GM10847 (cell line): Measurements from ENCODE around the gene PPP1R14B.

ENCODE experiments used
- POLR2A ChIP-seq: IDR thresholded peaks from 2 replicates; pipeline ENCODE4 v1.6.1; 2011; ENCODE audit not compliant: insufficient read length; ENCODE audit errors: extremely low read depth

The PPP1R14B gene

DNA sequence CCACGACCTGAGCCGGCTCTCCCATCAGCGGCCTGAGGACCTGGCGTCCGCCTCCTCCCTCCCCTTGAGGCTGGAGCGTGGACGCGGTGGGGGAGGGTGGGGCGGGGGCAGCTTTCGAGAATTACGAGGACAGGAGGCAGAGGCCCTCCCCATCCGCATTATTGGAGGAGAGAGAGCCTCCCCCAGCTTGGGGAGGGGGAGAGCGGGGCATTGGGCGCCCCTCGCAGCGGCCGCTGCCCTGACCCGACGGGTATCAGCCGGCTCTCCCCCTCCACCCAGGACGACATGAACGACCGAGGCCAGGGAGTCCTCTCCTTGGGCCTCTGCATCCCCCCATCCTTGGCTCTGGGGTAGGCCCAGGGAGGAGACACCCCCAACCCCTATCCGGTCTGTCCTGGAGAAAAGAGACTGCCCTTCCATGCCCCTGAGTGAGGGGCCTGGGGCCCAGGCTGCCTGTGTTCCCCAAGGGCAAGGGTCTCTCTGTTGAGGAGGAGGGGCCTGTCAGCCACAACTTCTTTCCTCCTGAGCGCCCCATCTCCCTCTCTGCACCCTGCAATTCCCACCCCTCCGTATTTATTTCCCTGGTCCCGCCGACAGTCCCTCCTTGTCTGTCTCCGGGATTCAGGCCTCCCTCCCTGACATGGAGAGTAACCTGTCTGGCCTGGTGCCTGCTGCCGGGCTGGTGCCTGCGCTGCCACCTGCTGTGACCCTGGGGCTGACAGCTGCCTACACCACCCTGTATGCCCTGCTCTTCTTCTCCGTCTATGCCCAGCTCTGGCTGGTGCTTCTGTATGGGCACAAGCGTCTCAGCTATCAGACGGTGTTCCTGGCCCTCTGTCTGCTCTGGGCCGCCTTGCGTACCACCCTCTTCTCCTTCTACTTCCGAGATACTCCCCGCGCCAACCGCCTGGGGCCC, 39.4 kb upstream of the PPP1R14B start:
- no peak for TF ChIP-seq POLR2A

DNA sequence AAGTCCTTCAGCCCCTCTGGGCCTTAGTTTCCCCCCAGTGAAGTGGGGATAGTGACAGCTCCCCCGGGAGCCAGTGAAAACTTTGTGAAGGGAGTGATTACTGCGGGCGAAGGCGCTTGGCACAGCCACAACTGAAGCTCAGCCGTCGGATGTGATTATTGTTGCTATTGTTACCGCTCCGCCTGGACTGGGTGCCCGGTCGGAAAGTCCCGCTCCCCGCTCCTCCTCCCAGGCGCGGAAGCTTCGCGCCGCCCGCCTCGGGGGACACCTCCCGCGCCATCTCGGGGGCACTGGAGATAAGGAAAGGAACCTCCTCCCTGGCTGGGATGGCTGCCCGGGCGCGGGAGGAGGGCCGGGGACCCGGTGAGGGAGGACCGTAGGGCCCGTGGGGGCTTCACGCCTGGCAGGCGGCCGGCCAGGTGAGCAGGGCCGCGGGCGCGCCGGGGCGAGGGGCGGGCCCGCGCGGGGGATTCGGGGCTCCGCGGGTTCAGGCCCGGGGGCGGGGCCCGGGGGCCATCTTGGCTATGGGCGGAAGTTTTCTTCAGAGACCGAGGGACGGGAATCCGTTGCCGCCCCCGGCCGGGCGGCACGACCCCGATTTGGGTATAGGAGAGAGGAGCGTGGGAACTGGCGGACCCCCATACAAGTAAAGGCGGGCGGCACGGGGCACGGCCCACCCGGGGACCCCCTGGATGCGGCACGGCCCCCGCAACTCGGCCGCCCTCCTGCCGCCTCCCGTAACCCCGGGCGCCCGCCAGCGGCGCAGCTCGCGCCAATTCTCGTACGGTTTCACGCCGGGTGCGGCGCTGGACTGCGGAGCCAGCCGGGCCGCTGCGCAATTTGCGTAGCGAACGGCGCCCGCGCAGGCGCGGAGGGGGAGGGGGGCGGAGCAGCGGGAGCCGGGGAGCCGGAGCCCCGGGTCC, 38.5 kb upstream of the PPP1R14B start, which contains the start of gene GPR137:
Gene GPR137, plus strand, starts transcription at position 887 of the 923 bp plus-strand sequence. CDS start 677 bp downstream, outside the sequence.
- TF ChIP-seq POLR2A, result no peak

- peak; percentile 38 for TF ChIP-seq POLR2A
These were observed 37.6 kb upstream of the PPP1R14B start, which contains the start of gene BAD for GRCh38 chr11:64284048-64284961. BAD (minus strand) TSS chr11:64284665; CDS start chr11:64284368, 297 bp downstream.

DNA sequence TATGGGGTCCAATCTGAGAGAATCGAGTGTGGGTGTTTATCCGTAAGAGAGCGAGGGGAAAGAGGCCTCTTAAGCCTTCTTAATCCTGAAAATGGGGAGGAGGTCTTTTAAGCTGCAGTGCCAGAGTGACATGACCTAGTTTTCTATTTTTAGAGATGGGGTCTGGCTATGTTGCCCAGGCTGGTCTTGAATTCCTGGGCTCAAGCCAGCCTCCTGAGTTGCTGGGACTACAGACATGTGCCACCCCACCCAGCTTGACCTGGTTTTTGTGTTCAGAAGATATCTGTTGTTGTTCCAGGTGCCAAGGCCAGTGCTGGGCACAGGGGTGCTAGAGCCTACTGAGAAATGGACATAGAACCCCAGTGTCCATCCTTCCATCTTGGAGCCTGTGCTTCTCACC, 36.3 kb upstream of the PPP1R14B start:
- no peak for TF ChIP-seq POLR2A

- TF ChIP-seq POLR2A, result no peak
These were observed 35.4 kb upstream of the PPP1R14B start for GRCh38 chr11:64281957-64282770.

- TF ChIP-seq POLR2A, result no peak
These were observed 31.9 kb upstream of the PPP1R14B start for GRCh38 chr11:64278576-64279190.

GRCh38 chr11:64276653-64277431, 30.1 kb upstream of the PPP1R14B start:
- TF ChIP-seq POLR2A, result no peak

- TF ChIP-seq POLR2A, result no peak
These were observed 29.1 kb upstream of the PPP1R14B start for GRCh38 chr11:64275841-64276240.

- no peak for TF ChIP-seq POLR2A
These were observed 28.5 kb upstream of the PPP1R14B start for GRCh38 chr11:64275031-64275800.

DNA sequence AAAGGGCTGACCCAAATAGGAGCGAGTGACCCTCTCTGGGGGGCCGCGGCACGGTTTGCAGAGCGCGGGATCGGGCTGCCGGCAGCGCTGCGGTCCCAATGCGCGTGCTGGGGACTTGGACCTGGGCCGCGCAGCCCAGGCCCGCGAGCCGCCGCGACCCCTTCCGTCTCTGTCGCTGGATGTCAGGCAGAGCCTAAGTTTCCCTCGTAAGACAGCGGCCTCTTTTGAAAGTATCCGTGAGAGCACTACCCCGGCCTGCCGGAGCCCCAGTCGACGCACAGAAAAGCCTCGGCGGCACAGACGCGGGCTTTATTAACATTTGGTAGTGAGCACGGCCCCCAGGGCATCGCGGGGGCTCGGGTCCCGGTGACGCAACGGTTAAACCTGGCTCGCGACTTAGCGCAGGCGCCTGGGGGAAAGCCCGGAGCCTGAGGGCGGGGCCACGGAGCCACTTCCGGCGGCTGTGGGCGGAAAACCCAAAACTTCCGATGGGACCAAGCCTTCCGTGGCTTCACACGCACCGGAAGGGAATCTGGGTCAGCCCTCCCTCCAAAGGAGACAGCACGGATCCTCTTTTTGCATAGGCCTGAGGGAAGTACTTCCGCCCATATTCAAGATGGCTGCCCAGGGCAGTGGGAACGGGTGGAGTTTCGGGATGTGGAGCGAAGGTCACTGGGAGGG, 22.9 kb upstream of the PPP1R14B start:
- TF ChIP-seq POLR2A, result peak; percentile 83

- no peak for TF ChIP-seq POLR2A
These were observed 22.3 kb upstream of the PPP1R14B start for GRCh38 chr11:64268893-64269539.
